ENCODE measurements around the gene NME8. TPM values are rescaled to one million over a fixed set of nuclear protein-coding genes. Genes with fewer than 3 reads are reported as not detected.
"Not testable (repeated sequence)": the region's sequence is repeated elsewhere in the genome, so short reads cannot be mapped to it uniquely, and the experiment has no call there.

The NME8 gene, protein sequence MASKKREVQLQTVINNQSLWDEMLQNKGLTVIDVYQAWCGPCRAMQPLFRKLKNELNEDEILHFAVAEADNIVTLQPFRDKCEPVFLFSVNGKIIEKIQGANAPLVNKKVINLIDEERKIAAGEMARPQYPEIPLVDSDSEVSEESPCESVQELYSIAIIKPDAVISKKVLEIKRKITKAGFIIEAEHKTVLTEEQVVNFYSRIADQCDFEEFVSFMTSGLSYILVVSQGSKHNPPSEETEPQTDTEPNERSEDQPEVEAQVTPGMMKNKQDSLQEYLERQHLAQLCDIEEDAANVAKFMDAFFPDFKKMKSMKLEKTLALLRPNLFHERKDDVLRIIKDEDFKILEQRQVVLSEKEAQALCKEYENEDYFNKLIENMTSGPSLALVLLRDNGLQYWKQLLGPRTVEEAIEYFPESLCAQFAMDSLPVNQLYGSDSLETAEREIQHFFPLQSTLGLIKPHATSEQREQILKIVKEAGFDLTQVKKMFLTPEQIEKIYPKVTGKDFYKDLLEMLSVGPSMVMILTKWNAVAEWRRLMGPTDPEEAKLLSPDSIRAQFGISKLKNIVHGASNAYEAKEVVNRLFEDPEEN
- total RNA-seq (2014; rRNA removed; shearing (Covaris generic)) (not detected in 2 replicates), total RNA-seq (2022) (not detected in 2 replicates), Bru-seq, nascent RNA (not detected), BruChase-seq, experiment 1, labeled RNA remaining after a 6-hour chase (not detected), BruChase-seq, experiment 2, labeled RNA remaining after a 2-hour chase (not detected)
- long read RNA-seq: 0 reads

DNA sequence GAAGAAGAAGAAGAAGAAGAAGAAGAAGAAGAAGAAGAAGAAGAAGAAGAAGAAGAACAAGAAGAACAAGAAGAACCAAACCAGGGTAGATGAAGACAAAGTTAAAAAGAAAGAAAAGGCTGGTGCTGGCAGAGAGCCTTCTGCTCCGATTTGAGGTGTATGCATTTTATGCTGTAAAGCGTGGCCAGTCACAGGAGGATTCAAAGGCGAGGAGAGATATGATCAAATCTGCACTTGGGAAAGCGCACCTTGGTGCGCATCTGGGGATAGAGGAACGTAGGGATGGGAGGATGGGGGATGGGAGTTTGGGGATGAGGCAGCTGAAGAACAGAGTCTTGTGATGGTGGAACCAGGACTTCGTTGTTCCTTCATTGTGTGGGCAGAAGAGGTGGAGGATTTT is at the start of gene NME8:
TSS of gene NME8 (plus strand) at position 301 of the 400 bp plus-strand sequence. CDS start 1,670 bp downstream, outside the sequence.
- no peaks in the 10 kb centered on the region for H3K9me2 ChIP-seq (ENCODE audit: insufficient read depth, low read length)
- no peaks in the 10 kb centered on the region for H3K9me3 ChIP-seq (ENCODE audit: low read length)
- no peak within 1 kb of the TSS for H3K4me3 ChIP-seq (ENCODE audit: low read depth, low read length, poor library complexity, severe bottlenecking)
- no peak within 1 kb of the TSS for H2AFZ ChIP-seq (ENCODE audit: low read length)
- H3K36me3 ChIP-seq (ENCODE audit: insufficient read depth, low read length): no peaks in the 10 kb centered on the region
- BruUV-seq (replicated peaks): no TSS peak
- POLR2A ChIA-PET: no interaction called here
- no peaks in the 10 kb centered on the region for H3K79me2 ChIP-seq (ENCODE audit: insufficient read depth, low read depth, low read length)
- H3K27ac ChIP-seq (ENCODE audit: low read depth, low read length, poor library complexity, severe bottlenecking): no peak within 1 kb of the TSS
- H3K4me1 ChIP-seq (ENCODE audit: insufficient read depth, low read length, poor library complexity, severe bottlenecking): no peaks in the 10 kb centered on the region
- intact Hi-C loops (cut with micrococcal nuclease; ENCODE audit: unreplicated experiment): no loop called here
- no peaks in the 10 kb centered on the region for H4K20me1 ChIP-seq (ENCODE audit: insufficient read depth, low read length)
- H3K4me2 ChIP-seq (ENCODE audit: low read length): no peak within 1 kb of the TSS
- TF ChIP-seq EZH2phosphoT487 (IDR thresholded peaks at IDR 0.05; ENCODE audit: borderline replicate concordance, low read depth, low read length): no peak
- TF ChIP-seq CTCF (conservative IDR thresholded peaks at IDR 0.05; ENCODE audit: low read length): no peak
- CTCF ChIA-PET (ENCODE audit: unreplicated experiment): no interaction called here
- DNase-seq (ENCODE audit: low spot score): no peak

DNA sequence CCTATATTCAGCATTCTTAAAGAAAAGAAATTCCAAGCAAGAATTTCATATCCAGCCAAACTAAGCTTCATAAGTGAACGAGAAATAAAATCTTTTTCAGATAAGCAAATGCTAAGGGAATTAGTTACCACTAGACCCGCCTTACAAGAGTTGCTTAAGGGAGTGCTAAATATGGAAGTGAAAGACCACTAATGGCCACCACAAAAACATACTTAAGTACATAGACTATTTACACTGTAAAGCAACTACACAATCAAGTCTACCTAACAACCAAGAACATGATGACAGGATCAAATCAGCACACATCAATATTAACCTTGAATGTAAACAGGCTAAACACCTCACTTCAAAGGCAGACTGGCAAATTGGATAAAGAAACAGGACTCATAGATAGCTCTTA is 42.2 kb upstream of the NME8 start:
- no peak for TF ChIP-seq EZH2phosphoT487 (IDR thresholded peaks at IDR 0.05; ENCODE audit: borderline replicate concordance, low read depth, low read length)
- no peak for TF ChIP-seq CTCF (conservative IDR thresholded peaks at IDR 0.05; ENCODE audit: low read length)
- no peaks in the 10 kb centered on the region for H3K4me1 ChIP-seq (ENCODE audit: insufficient read depth, low read length, poor library complexity, severe bottlenecking)
- H3K4me3 ChIP-seq (ENCODE audit: low read depth, low read length, poor library complexity, severe bottlenecking): no peak overlapping the region
- H3K4me2 ChIP-seq (ENCODE audit: low read length): no peak overlapping the region
- H3K27ac ChIP-seq (ENCODE audit: low read depth, low read length, poor library complexity, severe bottlenecking): no peak overlapping the region
- no peak for DNase-seq (ENCODE audit: low spot score)
- BruUV-seq (replicated peaks): no TSS peak
- no peak overlapping the region for H2AFZ ChIP-seq (ENCODE audit: low read length)
- H3K36me3 ChIP-seq (ENCODE audit: insufficient read depth, low read length): no peaks in the 10 kb centered on the region
- intact Hi-C loops (cut with micrococcal nuclease; ENCODE audit: unreplicated experiment): no loop called here
- no peaks in the 10 kb centered on the region for H3K9me3 ChIP-seq (ENCODE audit: low read length)
- no peaks in the 10 kb centered on the region for H3K79me2 ChIP-seq (ENCODE audit: insufficient read depth, low read depth, low read length)
- CTCF ChIA-PET (ENCODE audit: unreplicated experiment): no interaction called here
- no peaks in the 10 kb centered on the region for H3K9me2 ChIP-seq (ENCODE audit: insufficient read depth, low read length)
- H4K20me1 ChIP-seq (ENCODE audit: insufficient read depth, low read length): no peaks in the 10 kb centered on the region
- POLR2A ChIA-PET: no interaction called here

DNA sequence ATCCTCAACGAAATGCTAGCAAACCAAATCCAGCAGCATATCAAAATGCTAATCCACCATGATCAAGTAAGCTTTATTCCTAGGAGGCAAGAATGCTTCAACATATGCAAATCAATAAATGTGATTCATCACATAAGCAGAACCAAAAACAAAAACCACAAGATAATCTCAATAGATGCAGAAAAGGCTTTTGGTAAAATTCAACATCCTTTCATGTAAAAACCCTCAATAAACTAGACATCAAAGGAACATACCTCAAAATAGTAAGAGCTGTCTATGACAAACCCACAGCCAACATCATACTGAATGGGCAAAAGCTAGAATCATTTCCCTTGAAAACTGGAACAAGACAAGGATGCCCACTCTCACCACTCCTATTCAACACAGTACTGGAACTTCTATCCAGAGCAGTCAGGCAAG is 36.2 kb upstream of the NME8 start:
- H3K27ac ChIP-seq (ENCODE audit: low read depth, low read length, poor library complexity, severe bottlenecking); H4K20me1 ChIP-seq (ENCODE audit: insufficient read depth, low read length); H2AFZ ChIP-seq (ENCODE audit: low read length); CTCF ChIA-PET (ENCODE audit: unreplicated experiment); BruUV-seq (replicated peaks); H3K79me2 ChIP-seq (ENCODE audit: insufficient read depth, low read depth, low read length); H3K9me3 ChIP-seq (ENCODE audit: low read length); H3K36me3 ChIP-seq (ENCODE audit: insufficient read depth, low read length); DNase-seq (ENCODE audit: low spot score); H3K4me2 ChIP-seq (ENCODE audit: low read length); H3K9me2 ChIP-seq (ENCODE audit: insufficient read depth, low read length); H3K4me1 ChIP-seq (ENCODE audit: insufficient read depth, low read length, poor library complexity, severe bottlenecking); intact Hi-C loops (cut with micrococcal nuclease; ENCODE audit: unreplicated experiment); H3K4me3 ChIP-seq (ENCODE audit: low read depth, low read length, poor library complexity, severe bottlenecking): not testable (repeated sequence)
- POLR2A ChIA-PET: interaction anchor here (0.6 kb wide), 1 partner anchor 597 kb away, joined by 4 read pairs; no protein-coding TSS in a partner anchor
